Neural cell (in vitro differentiated cells): ENCODE results near the gene PATE4.

Source experiments
- EZH2 ChIP-seq: fragments of 200-600, 300-800 bp; shearing (Covaris generic), sonication (generic); IDR thresholded peaks from 2 replicates; pipeline ENCODE4 v1.6.1; 2014; ENCODE audit warnings: antibody characterized with exemption, low read length, borderline replicate concordance, mild to moderate bottlenecking; ENCODE audit not compliant: insufficient read depth, poor library complexity, severe bottlenecking
- RAD21 ChIP-seq: fragments of 450-650 bp; conservative IDR thresholded peaks from 2 replicates; pipeline ENCODE4 v1.6.1; 2014; ENCODE audit warnings: antibody characterized with exemption, mild to moderate bottlenecking, moderate library complexity
- TF ChIP-seq, protein P1 (sequence below): fragments of 450-650 bp; IDR thresholded peaks from 2 replicates; pipeline ENCODE4 v1.5.1; 2014; ENCODE audit warnings: antibody characterized with exemption, mild to moderate bottlenecking, moderate library complexity; ENCODE audit not compliant: poor library complexity, severe bottlenecking
- TF ChIP-seq, protein P2 (sequence below): IDR thresholded peaks from 2 replicates; pipeline ENCODE4 v1.6.1; 2012; ENCODE audit warnings: borderline replicate concordance

DNA sequence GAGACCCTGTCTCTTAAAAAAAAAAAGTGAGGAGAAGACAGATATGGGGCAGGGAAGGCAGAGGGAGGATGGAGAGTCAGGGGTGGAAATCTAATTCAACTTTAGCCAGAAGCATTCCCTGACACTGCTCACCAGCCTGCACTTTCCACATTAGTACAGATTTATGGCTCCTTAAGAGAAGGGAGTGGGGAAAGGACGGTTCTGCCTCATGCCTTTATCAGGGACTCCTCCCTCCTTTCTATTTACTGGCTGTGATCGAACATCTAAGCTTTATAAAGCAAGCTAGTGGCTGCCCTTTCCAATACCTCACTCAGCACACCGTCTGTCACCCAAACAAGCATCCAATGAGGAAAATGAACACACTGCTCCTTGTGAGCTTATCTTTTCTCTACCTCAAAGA is at the start of gene PATE4:
- TF ChIP-seq, protein P1, sequence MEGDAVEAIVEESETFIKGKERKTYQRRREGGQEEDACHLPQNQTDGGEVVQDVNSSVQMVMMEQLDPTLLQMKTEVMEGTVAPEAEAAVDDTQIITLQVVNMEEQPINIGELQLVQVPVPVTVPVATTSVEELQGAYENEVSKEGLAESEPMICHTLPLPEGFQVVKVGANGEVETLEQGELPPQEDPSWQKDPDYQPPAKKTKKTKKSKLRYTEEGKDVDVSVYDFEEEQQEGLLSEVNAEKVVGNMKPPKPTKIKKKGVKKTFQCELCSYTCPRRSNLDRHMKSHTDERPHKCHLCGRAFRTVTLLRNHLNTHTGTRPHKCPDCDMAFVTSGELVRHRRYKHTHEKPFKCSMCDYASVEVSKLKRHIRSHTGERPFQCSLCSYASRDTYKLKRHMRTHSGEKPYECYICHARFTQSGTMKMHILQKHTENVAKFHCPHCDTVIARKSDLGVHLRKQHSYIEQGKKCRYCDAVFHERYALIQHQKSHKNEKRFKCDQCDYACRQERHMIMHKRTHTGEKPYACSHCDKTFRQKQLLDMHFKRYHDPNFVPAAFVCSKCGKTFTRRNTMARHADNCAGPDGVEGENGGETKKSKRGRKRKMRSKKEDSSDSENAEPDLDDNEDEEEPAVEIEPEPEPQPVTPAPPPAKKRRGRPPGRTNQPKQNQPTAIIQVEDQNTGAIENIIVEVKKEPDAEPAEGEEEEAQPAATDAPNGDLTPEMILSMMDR: no peak
- TF ChIP-seq EZH2: no peak
- TF ChIP-seq, protein P2, sequence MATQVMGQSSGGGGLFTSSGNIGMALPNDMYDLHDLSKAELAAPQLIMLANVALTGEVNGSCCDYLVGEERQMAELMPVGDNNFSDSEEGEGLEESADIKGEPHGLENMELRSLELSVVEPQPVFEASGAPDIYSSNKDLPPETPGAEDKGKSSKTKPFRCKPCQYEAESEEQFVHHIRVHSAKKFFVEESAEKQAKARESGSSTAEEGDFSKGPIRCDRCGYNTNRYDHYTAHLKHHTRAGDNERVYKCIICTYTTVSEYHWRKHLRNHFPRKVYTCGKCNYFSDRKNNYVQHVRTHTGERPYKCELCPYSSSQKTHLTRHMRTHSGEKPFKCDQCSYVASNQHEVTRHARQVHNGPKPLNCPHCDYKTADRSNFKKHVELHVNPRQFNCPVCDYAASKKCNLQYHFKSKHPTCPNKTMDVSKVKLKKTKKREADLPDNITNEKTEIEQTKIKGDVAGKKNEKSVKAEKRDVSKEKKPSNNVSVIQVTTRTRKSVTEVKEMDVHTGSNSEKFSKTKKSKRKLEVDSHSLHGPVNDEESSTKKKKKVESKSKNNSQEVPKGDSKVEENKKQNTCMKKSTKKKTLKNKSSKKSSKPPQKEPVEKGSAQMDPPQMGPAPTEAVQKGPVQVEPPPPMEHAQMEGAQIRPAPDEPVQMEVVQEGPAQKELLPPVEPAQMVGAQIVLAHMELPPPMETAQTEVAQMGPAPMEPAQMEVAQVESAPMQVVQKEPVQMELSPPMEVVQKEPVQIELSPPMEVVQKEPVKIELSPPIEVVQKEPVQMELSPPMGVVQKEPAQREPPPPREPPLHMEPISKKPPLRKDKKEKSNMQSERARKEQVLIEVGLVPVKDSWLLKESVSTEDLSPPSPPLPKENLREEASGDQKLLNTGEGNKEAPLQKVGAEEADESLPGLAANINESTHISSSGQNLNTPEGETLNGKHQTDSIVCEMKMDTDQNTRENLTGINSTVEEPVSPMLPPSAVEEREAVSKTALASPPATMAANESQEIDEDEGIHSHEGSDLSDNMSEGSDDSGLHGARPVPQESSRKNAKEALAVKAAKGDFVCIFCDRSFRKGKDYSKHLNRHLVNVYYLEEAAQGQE: no peak
- no peak for TF ChIP-seq RAD21
